Neutrophil (primary cell): ENCODE measurements around the gene PAPOLG.

ENCODE experiments used
- H3K27ac ChIP-seq: fragments of 200-600 bp; sonication (generic); 2 replicates; pipeline ENCODE4 v1.5.1; 2016; ENCODE audit warnings: mild to moderate bottlenecking, moderate library complexity
- H3K27me3 ChIP-seq: fragments of 200-600 bp; sonication (generic); 2 replicates; pipeline ENCODE4 v1.6.0; 2016; ENCODE audit warnings: mild to moderate bottlenecking
- H3K36me3 ChIP-seq: fragments of 200-600 bp; sonication (generic); 2 replicates; pipeline ENCODE4 v1.5.1; 2017
- H3K4me1 ChIP-seq, 2 experiments: fragments of 200-600 bp in 1 of 2; sonication (generic) in 1 of 2; 1 replicate in 1 of 2; 2 replicates in 1 of 2; pipeline versions ENCODE4 v1.5.1 to v1.6.1; 2013 to 2016; ENCODE audit warnings: low read depth in 1 of 2, low read length in 1 of 2, mild to moderate bottlenecking in 1 of 2, moderate library complexity in 1 of 2; ENCODE audit not compliant: control insufficient read depth in 1 of 2, insufficient read depth in 1 of 2
- H3K4me3 ChIP-seq, 2 experiments: fragments of 200-600 bp in 1 of 2; sonication (generic) in 1 of 2; 1 replicate in 1 of 2; 2 replicates in 1 of 2; pipeline ENCODE4 v1.5.1; 2013 to 2016; ENCODE audit warnings: low read depth in 1 of 2, low read length in 1 of 2, mild to moderate bottlenecking in 1 of 2, moderate library complexity in 1 of 2
- H3K9me3 ChIP-seq: fragments of 200-600 bp; sonication (generic); 2 replicates; pipeline ENCODE4 v1.5.1; 2016
- CTCF ChIP-seq: fragments of 200-600 bp; sonication (generic); IDR thresholded peaks from 2 replicates; pipeline ENCODE4 v1.5.1; 2016; ENCODE audit warnings: antibody characterized with exemption

PAPOLG gene

GRCh38 chr2:60820416-60821132 is 64.5 kb downstream of the PAPOLG start:
- Histone ChIP-seq H3K9me3 (no peaks in the 10 kb centered on the region), H3K4me3 (no peak overlapping the region), H3K27me3 (no peaks in the 10 kb centered on the region), H3K27ac (no peak overlapping the region), H3K36me3 (no peaks in the 10 kb centered on the region), H3K4me1 (no peaks in the 10 kb centered on the region)
- TF ChIP-seq CTCF, result no peak

GRCh38 chr2:60821133-60821469 is 65.0 kb downstream of the PAPOLG start:
- H3K9me3 ChIP-seq, result no peaks in the 10 kb centered on the region
- TF ChIP-seq CTCF, result no peak
- no peak overlapping the region for H3K4me3 ChIP-seq
- H3K4me1 ChIP-seq, result no peaks in the 10 kb centered on the region
- H3K36me3 ChIP-seq, result no peaks in the 10 kb centered on the region
- no peak overlapping the region for H3K27ac ChIP-seq
- H3K27me3 ChIP-seq, result no peaks in the 10 kb centered on the region

GRCh38 chr2:60821587-60822302 is 65.7 kb downstream of the PAPOLG start:
- Histone ChIP-seq H3K27ac (no peak overlapping the region), H3K27me3 (no peaks in the 10 kb centered on the region)
- no peak for TF ChIP-seq CTCF

GRCh38 chr2:60822987-60823386 is 66.9 kb downstream of the PAPOLG start:
- Histone ChIP-seq H3K27me3 (no peaks in the 10 kb centered on the region), H3K9me3 (no peaks in the 10 kb centered on the region), H3K4me1 (no peaks in the 10 kb centered on the region), H3K27ac (no peak overlapping the region), H3K4me3 (no peak overlapping the region), H3K36me3 (no peaks in the 10 kb centered on the region)
- no peak for TF ChIP-seq CTCF

More at GRCh38 chr2:60821587-60822302, 65.7 kb downstream of the PAPOLG start:
- no peak overlapping the region for H3K4me3 ChIP-seq
- no peaks in the 10 kb centered on the region for H3K4me1 ChIP-seq
- H3K9me3 ChIP-seq, result no peaks in the 10 kb centered on the region
- H3K36me3 ChIP-seq, result no peaks in the 10 kb centered on the region

- no peak for TF ChIP-seq CTCF
- Histone ChIP-seq H3K4me1 (no peaks in the 10 kb centered on the region), H3K9me3 (no peaks in the 10 kb centered on the region), H3K36me3 (no peaks in the 10 kb centered on the region), H3K27me3 (no peaks in the 10 kb centered on the region), H3K27ac (no peak overlapping the region), H3K4me3 (no peak overlapping the region)
These were observed 67.7 kb downstream of the PAPOLG start for GRCh38 chr2:60823694-60824305.
